Measurements from ENCODE around the gene KLHL6. TPM values are rescaled to one million over a fixed set of nuclear protein-coding genes. Genes with fewer than 3 reads are reported as not detected.

Gene KLHL6
- total RNA-seq, 2 donors from 2014 or later = 6.6 to 10.2 TPM

- no peaks in the 10 kb centered on the region for H3K36me3 ChIP-seq
- no peaks in the 10 kb centered on the region for H3K27me3 ChIP-seq (replicated peaks; ENCODE audit: insufficient read depth)
- no peak overlapping the region for H3K4me3 ChIP-seq
- no peak for DNase-seq (ENCODE audit: low spot score)
- no peak overlapping the region for H3K27ac ChIP-seq
- no peak for ATAC-seq (ENCODE audit: insufficient number of reproducible peaks, low FRiP score, low read depth)
- TF ChIP-seq CTCF (IDR thresholded peaks at IDR 0.05) = no peak
- H3K9me3 ChIP-seq = no peaks in the 10 kb centered on the region
- peaks cover 8 to 21% of the 10 kb centered on the region in 2 donors for H3K4me1 ChIP-seq (ENCODE audit: control insufficient read depth in 1 of 2, low read depth in 2 of 2)
Measured at GRCh38 chr3:183449391-183449790, 106.1 kb downstream of the KLHL6 start.

GRCh38 chr3:183448369-183449128 lies 107.0 kb downstream of the KLHL6 start:
- TF ChIP-seq CTCF (IDR thresholded peaks at IDR 0.05) = no peak
- Histone ChIP-seq H3K4me1 (ENCODE audit: control insufficient read depth in 1 of 2, low read depth in 2 of 2) (peaks cover 8 to 21% of the 10 kb centered on the region in 2 donors), H3K27me3 (replicated peaks; ENCODE audit: insufficient read depth) (no peaks in the 10 kb centered on the region), H3K9me3 (peaks cover 7% of the 10 kb centered on the region), H3K4me3 (peak overlapping the region; percentile 94), H3K27ac (no peak overlapping the region), H3K36me3 (no peaks in the 10 kb centered on the region)
- DNase-seq (ENCODE audit: low spot score) (no peak), ATAC-seq (ENCODE audit: insufficient number of reproducible peaks, low FRiP score, low read depth) (no peak)

DNA sequence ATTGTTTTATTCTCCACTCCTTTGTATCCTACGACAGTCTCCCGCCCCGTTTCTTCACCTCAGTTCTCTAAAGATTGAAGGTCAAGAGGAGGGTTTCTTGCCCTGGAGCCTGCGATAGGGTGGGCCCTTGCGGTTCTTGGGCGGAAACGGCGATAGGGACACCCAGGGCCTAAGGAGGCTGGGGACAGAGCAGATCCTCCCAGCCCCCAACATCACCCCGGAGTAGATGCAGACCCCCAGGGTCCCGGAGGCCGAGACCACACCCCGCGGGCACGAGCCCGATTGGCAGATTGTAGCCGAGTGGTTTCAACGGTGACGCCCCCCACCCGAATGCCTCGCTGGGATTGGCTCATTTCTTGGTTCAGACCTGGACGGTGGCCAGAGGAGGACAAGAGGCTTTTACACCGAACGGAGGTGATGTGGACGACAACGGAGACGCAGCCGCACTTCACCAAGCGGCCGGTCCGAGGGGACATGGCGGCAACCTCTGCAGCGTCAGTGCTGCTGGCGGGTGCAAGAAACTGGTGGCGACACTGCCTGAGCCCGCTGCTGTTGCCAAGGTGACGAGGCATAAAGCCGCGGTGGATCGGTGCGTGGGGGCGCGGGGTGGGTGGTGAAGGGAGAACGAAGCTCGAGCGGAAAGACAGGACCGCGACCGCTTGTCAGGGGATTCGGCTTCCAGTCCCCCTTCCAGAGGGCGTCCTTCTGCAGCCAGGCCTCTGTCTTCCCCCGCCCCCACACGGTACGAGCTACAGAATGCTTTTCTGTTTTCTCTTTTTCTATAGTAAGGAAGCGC lies 108.1 kb downstream of the KLHL6 start:
- no peaks in the 10 kb centered on the region for H3K36me3 ChIP-seq
- ATAC-seq (ENCODE audit: insufficient number of reproducible peaks, low FRiP score, low read depth) (peak; percentile 55), DNase-seq (ENCODE audit: low spot score) (peak; percentile 48)
- H3K9me3 ChIP-seq = peaks cover 8% of the 10 kb centered on the region
- H3K4me1 ChIP-seq (ENCODE audit: control insufficient read depth in 1 of 2, low read depth in 2 of 2) = peaks cover 8 to 21% of the 10 kb centered on the region in 2 donors
- H3K4me3 ChIP-seq = peak overlapping the region; percentile 94
- no peak for TF ChIP-seq CTCF (IDR thresholded peaks at IDR 0.05)
- H3K27ac ChIP-seq = peak overlapping the region; percentile 44 to 52
- H3K27me3 ChIP-seq (replicated peaks; ENCODE audit: insufficient read depth) = no peaks in the 10 kb centered on the region

DNA sequence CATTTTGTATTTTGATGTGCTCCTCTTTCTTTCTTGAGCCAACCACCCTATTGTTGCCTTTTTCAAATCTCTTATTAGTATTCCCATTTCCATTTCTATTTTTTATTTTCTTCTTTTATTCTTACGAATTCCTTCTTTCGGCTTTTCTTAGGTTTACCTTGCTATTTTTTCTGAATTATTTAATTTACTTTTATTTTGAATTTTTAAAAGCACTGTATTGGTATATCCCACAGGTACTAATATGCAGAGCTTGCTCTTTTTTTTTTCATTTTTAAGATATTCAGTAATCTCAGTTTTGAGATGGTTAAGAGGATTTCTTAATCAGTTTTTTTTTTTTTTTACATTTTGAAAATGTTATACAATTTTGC lies 108.7 kb downstream of the KLHL6 start:
- Histone ChIP-seq H3K9me3 (peaks cover 8% of the 10 kb centered on the region), H3K27me3 (replicated peaks; ENCODE audit: insufficient read depth) (no peaks in the 10 kb centered on the region), H3K27ac (peak overlapping the region in 1 of 2 donors; percentile 52), H3K36me3 (no peaks in the 10 kb centered on the region), H3K4me3 (peak overlapping the region; percentile 94), H3K4me1 (ENCODE audit: control insufficient read depth in 1 of 2, low read depth in 2 of 2) (peaks cover 8 to 21% of the 10 kb centered on the region in 2 donors)
- TF ChIP-seq CTCF (IDR thresholded peaks at IDR 0.05) = no peak
- no peak for DNase-seq (ENCODE audit: low spot score)
- ATAC-seq (ENCODE audit: insufficient number of reproducible peaks, low FRiP score, low read depth) = no peak

DNA sequence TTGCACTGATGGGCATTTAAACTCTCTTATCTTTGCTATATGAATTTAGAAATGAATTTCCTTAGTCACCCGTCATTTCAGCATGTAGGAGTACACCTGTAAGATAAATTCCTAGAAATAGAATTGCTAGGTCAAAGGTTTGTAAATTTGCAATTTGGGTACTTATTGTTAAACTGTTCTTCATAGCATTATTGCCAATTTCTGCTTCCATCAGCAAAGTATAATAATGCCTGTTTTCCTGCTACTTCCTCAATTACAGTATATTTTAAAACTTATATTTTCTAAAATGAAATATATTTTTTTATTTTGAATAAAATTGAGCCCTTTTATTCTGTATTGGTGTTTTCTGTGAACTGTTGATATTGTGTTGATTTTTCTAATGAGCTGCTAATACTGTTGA lies 110.8 kb downstream of the KLHL6 start:
- Histone ChIP-seq H3K36me3 (no peaks in the 10 kb centered on the region), H3K27me3 (replicated peaks; ENCODE audit: insufficient read depth) (no peaks in the 10 kb centered on the region), H3K4me3 (no peak overlapping the region), H3K9me3 (peaks cover 8% of the 10 kb centered on the region), H3K27ac (no peak overlapping the region), H3K4me1 (ENCODE audit: control insufficient read depth in 1 of 2, low read depth in 2 of 2) (peaks cover 8 to 17% of the 10 kb centered on the region in 2 donors)
- TF ChIP-seq CTCF (IDR thresholded peaks at IDR 0.05) = no peak
- ATAC-seq (ENCODE audit: insufficient number of reproducible peaks, low FRiP score, low read depth) (no peak), DNase-seq (ENCODE audit: low spot score) (no peak)

All from thoracic aorta (tissue), 2 donors.